HCT116 (cell line): Measurements from ENCODE around the gene SMC6. TPM values are rescaled to one million over a fixed set of nuclear protein-coding genes. Genes with fewer than 3 reads are reported as not detected.

Experiments used
- ATAC-seq: fragments of 200-7000 bp; cut with Tn5 transposase; 2 replicates; pipeline ENCODE4 v1.9.1; 2020; ENCODE audit warnings: mild to moderate bottlenecking, moderate library complexity
- BruUV-seq: library from RNA; stranded (reverse); fragments of 400-500 nt; replicated peaks from 2 replicates; lab custom pipeline; 2021; lab: Mats Ljungman, UMichigan
- CTCF ChIA-PET: fragments of 300-600 bp; sonication (Branson Sonifier 250); formaldehyde crosslinking; loops from one replicate; lab custom pipeline; 2021; ENCODE audit warnings: antibody characterized with exemption; lab: Charles Lee
- POLR2A ChIA-PET: fragments of 300-600, 350-600 bp; sonication (Branson Sonifier 250); formaldehyde crosslinking; loops from one replicate; lab custom pipeline; 2021; ENCODE audit warnings: antibody characterized with exemption; lab: Charles Lee
- RAD21 ChIA-PET, 2 experiments: fragments of 300-600 bp; sonication (Branson Sonifier 250); formaldehyde crosslinking; loops; one replicate each; lab custom pipeline; 2023; ENCODE audit warnings: low total read pairs in 2 of 2; ENCODE audit not compliant: uncharacterized antibody in 2 of 2, unreplicated experiment in 2 of 2, low non-redundant PET in 1 of 2; lab: Charles Lee
- DNase-seq: peaks from one replicate; pipeline ENCODE4 v3.0.0-alpha.2; 2010; ENCODE audit warnings: low read depth, low spot score
- H2AFZ ChIP-seq: fragments of 200-600 bp; shearing (Covaris generic), sonication (generic); 2 replicates; pipeline ENCODE4 v1.6.1; 2017; ENCODE audit warnings: low read depth, mixed run types, mixed read lengths, antibody characterized with exemption, low read length; ENCODE audit not compliant: poor library complexity, severe bottlenecking
- H3K27ac ChIP-seq: 2 replicates; pipeline ENCODE4 v1.5.1; 2012; ENCODE audit warnings: low read depth, low read length
- H3K27me3 ChIP-seq: fragments of 200-600 bp; sonication (generic); 2 replicates; pipeline ENCODE4 v1.6.1; 2016; ENCODE audit warnings: mixed run types, low read length, mixed read lengths; ENCODE audit not compliant: insufficient read depth
- H3K36me3 ChIP-seq, 2 experiments: fragments of 200-500 bp in 1 of 2; fragments of 200-600 bp in 1 of 2; sonication (Bioruptor generic) in 1 of 2; sonication (generic) in 1 of 2; 2 replicates each; pipeline versions ENCODE4 v1.5.1 to v1.6.1; 2014 to 2016; ENCODE audit warnings: low read length in 2 of 2, inconsistent platforms in 1 of 2, mixed read lengths in 1 of 2, mixed run types in 1 of 2; ENCODE audit not compliant: insufficient read depth in 2 of 2, control insufficient read depth in 1 of 2
- H3K4me1 ChIP-seq, 2 experiments: fragments of 200-600 bp in 1 of 2; sonication (generic) in 1 of 2; 2 replicates each; pipeline versions ENCODE4 v1.5.1 to v1.6.1; 2012 to 2017; ENCODE audit warnings: low read length in 2 of 2, inconsistent platforms in 1 of 2, mild to moderate bottlenecking in 1 of 2, mixed read lengths in 1 of 2, mixed run types in 1 of 2, moderate library complexity in 1 of 2; ENCODE audit not compliant: insufficient read depth in 2 of 2, control insufficient read depth in 1 of 2
- H3K4me2 ChIP-seq: fragments of 200-600 bp; sonication (generic); 2 replicates; pipeline ENCODE4 v1.6.1; 2017; ENCODE audit warnings: mixed run types, low read length, mixed read lengths
- H3K4me3 ChIP-seq, 2 experiments: fragments of 200-600 bp in 1 of 2; sonication (generic) in 1 of 2; replicated peaks in 1 of 2; 2 replicates each; pipeline ENCODE4 v1.5.1; 2011 to 2016; ENCODE audit warnings: low read length in 2 of 2, control low read depth in 1 of 2, low read depth in 1 of 2, mild to moderate bottlenecking in 1 of 2, mixed read lengths in 1 of 2, mixed run types in 1 of 2
- H3K79me2 ChIP-seq: fragments of 200-600 bp; sonication (generic); 2 replicates; pipeline ENCODE4 v1.6.1; 2017; ENCODE audit warnings: mild to moderate bottlenecking, mixed run types, low read length, moderate library complexity, mixed read lengths; ENCODE audit not compliant: insufficient read depth
- H3K9ac ChIP-seq: fragments of 200-600 bp; sonication (generic); 2 replicates; pipeline ENCODE4 v1.6.1; 2016; ENCODE audit warnings: low read length, mixed read lengths
- H3K9me2 ChIP-seq: fragments of 200-600 bp; sonication (generic), shearing (Covaris generic); 2 replicates; pipeline ENCODE4 v1.6.1; 2017; ENCODE audit warnings: mixed run types, mild to moderate bottlenecking, moderate library complexity; ENCODE audit not compliant: insufficient read depth
- H3K9me3 ChIP-seq, 2 experiments: fragments of 200-500 bp in 1 of 2; fragments of 200-600 bp in 1 of 2; sonication (Bioruptor generic) in 1 of 2; sonication (generic) in 1 of 2; 2 replicates each; pipeline ENCODE4 v1.6.1; 2014 to 2017; ENCODE audit warnings: low read length in 2 of 2, mixed read lengths in 2 of 2, inconsistent platforms in 1 of 2, low read depth in 1 of 2, mild to moderate bottlenecking in 1 of 2, mixed run types in 1 of 2, moderate library complexity in 1 of 2; ENCODE audit not compliant: control insufficient read depth in 1 of 2, insufficient read depth in 1 of 2
- H4K20me1 ChIP-seq: fragments of 200-600 bp; sonication (generic), shearing (Covaris generic); 2 replicates; pipeline ENCODE4 v1.6.1; 2017; ENCODE audit warnings: mixed run types, mild to moderate bottlenecking, moderate library complexity; ENCODE audit not compliant: insufficient read depth
- CBX3 ChIP-seq: IDR thresholded peaks from 2 replicates; pipeline ENCODE4 v1.6.1; 2012; ENCODE audit warnings: low read depth
- CEBPB ChIP-seq: IDR thresholded peaks from 2 replicates; pipeline ENCODE4 v1.6.1; 2012; ENCODE audit warnings: low read depth
- ELF1 ChIP-seq: IDR thresholded peaks from 2 replicates; pipeline ENCODE4 v1.6.1; 2012; ENCODE audit warnings: low read depth, borderline replicate concordance
- EZH2 ChIP-seq: fragments of 200-600 bp; sonication (generic); IDR thresholded peaks from 2 replicates; pipeline ENCODE4 v1.6.1; 2017; ENCODE audit warnings: antibody characterized with exemption, mixed run types
- JUND ChIP-seq: IDR thresholded peaks from 2 replicates; pipeline ENCODE4 v1.6.1; 2012
- MAX ChIP-seq: IDR thresholded peaks from 2 replicates; pipeline ENCODE4 v1.6.1; 2012
- POLR2A ChIP-seq: IDR thresholded peaks from 2 replicates; pipeline ENCODE4 v1.7.0; 2011; ENCODE audit warnings: borderline replicate concordance; ENCODE audit not compliant: insufficient read depth, insufficient read length; ENCODE audit errors: extremely low read depth
- RAD21 ChIP-seq: IDR thresholded peaks from 2 replicates; pipeline ENCODE4 v1.6.1; 2012; ENCODE audit warnings: low read depth, mild to moderate bottlenecking
- REST ChIP-seq: IDR thresholded peaks from 2 replicates; pipeline ENCODE4 v1.6.1; 2012; ENCODE audit warnings: low read depth
- SIN3A ChIP-seq: IDR thresholded peaks from 2 replicates; pipeline ENCODE4 v1.6.1; 2012; ENCODE audit warnings: low read depth
- SRF ChIP-seq: IDR thresholded peaks from 2 replicates; pipeline ENCODE4 v1.6.1; 2012; ENCODE audit warnings: low read depth
- TCF7L2 ChIP-seq: IDR thresholded peaks from 2 replicates; pipeline ENCODE4 v1.7.0; 2011; ENCODE audit warnings: borderline replicate concordance, inconsistent platforms; ENCODE audit not compliant: insufficient read depth, insufficient read length; ENCODE audit errors: extremely low read depth
- ZFX ChIP-seq: fragments of 450-650 bp; IDR thresholded peaks from 2 replicates; pipeline ENCODE4 v1.6.1; 2017
- intact Hi-C: fragments of 100-400 bp; cut with micrococcal nuclease; formaldehyde crosslinking; loops from 2 replicates; pipeline ENCODE4 v1.10.0; 2022
- total RNA-seq: library from RNA; stranded (reverse); gene quantifications from one replicate; pipeline ENCODE4 v1.2.1, GENCODE V29; 2021; ENCODE audit not compliant: unreplicated experiment

Gene SMC6
- total RNA-seq, 1 experiment from 2014 or later: 26.4 TPM

GRCh38 chr2:17717666-17718065 lies 35.9 kb downstream of the SMC6 start:
- no peak overlapping the region for H3K4me3 ChIP-seq
- H3K4me1 ChIP-seq: no peaks in the 10 kb centered on the region
- H3K79me2 ChIP-seq: no peaks in the 10 kb centered on the region
- ATAC-seq (no peak), DNase-seq (no peak)
- intact Hi-C loops: loop anchor here (5.0 to 10.0 kb wide), 2 partner anchors 460 to 657 kb away; no protein-coding TSS in a partner anchor
- H3K4me2 ChIP-seq: no peak overlapping the region
- no TSS peak for BruUV-seq
- no peaks in the 10 kb centered on the region for H3K27me3 ChIP-seq
- peaks cover 18 to 32% of the 10 kb centered on the region in 2 experiments; a peak in 3 of 4 replicates for H3K36me3 ChIP-seq
- RAD21 ChIA-PET: no interaction called here
- H2AFZ ChIP-seq: no peak overlapping the region
- CTCF ChIA-PET: no interaction called here
- POLR2A ChIA-PET: no interaction called here
- H3K9me3 ChIP-seq: no peaks in the 10 kb centered on the region
- no peak overlapping the region for H3K9ac ChIP-seq
- H4K20me1 ChIP-seq: no peaks in the 10 kb centered on the region; the same call in 1 of the 2 replicates
- TF ChIP-seq SIN3A: no peak
- TF ChIP-seq CBX3: no peak
- TF ChIP-seq TCF7L2: no peak
- no peak for TF ChIP-seq ZFX
- TF ChIP-seq RAD21: no peak
- TF ChIP-seq JUND: no peak
- TF ChIP-seq EZH2: no peak
- no peak for TF ChIP-seq ELF1
- TF ChIP-seq SRF: no peak
- no peak for TF ChIP-seq POLR2A
- TF ChIP-seq CEBPB: no peak
- no peak for TF ChIP-seq MAX
- no peak for TF ChIP-seq REST
- H3K9me2 ChIP-seq: no peaks in the 10 kb centered on the region
- no peak overlapping the region for H3K27ac ChIP-seq
